Parietal lobe (tissue), 1 donor: ENCODE data around the gene DGKA. TPM values are rescaled to one million over a fixed set of nuclear protein-coding genes. Genes with fewer than 3 reads are reported as not detected.

Source experiments
- total RNA-seq: library from RNA; depleted of rRNA; stranded (reverse); fragments of >200 nt; gene quantifications from one replicate; pipeline ENCODE4 v1.2.3, GENCODE V29; 2014

The DGKA gene
- total RNA-seq, result 13.5 TPM

GRCh38 chr12:55930771-55931316, at the start of gene DGKA:
Gene DGKA (plus strand): TSS chr12:55931162. CDS start chr12:55936504, 5,342 bp downstream.

GRCh38 chr12:55927588-55928502, 3.1 kb upstream of the DGKA start, which contains the start of gene PYM1:
Gene PYM1 (minus strand): TSS chr12:55927894. CDS start chr12:55927761, 133 bp downstream.

GRCh38 chr12:55965941-55966407, 35.0 kb downstream of the DGKA start, which contains the start of gene PMEL:
Gene PMEL (minus strand): TSS chr12:55966042. CDS start chr12:55966011, 31 bp downstream.

GRCh38 chr12:55966408-55967281, 35.7 kb downstream of the DGKA start, which contains the start of gene CDK2:
Gene CDK2 (plus strand): TSS chr12:55966830. CDS start chr12:55967009, 179 bp downstream.

GRCh38 chr12:55973599-55974307, 42.8 kb downstream of the DGKA start, which contains the start of gene RAB5B:
Gene RAB5B (plus strand): TSS chr12:55974078. CDS start chr12:55986961, 12,883 bp downstream.

GRCh38 chr12:55996715-55997534, 66.0 kb downstream of the DGKA start, which contains the start of gene SUOX:
Gene SUOX (plus strand): TSS chr12:55997276. CDS start chr12:56002222, 4,946 bp downstream.

Other genes starting within 250 kb of the DGKA start
- 11.6 TPM for gene ITGA7, start 223.3 kb upstream of the DGKA start, total RNA-seq
- 22.8 TPM for gene BLOC1S1, start 215.1 kb upstream of the DGKA start, total RNA-seq
- gene RDH5, start 210.8 kb upstream of the DGKA start, total RNA-seq, result 9.1 TPM
- 119 TPM for gene CD63, start 202.2 kb upstream of the DGKA start, total RNA-seq
- gene GDF11, start 188.0 kb upstream of the DGKA start, total RNA-seq, result 11.0 TPM
- 84.2 TPM for gene SARNP, start 113.4 kb upstream of the DGKA start, total RNA-seq
- gene ORMDL2, start 113.1 kb upstream of the DGKA start, total RNA-seq, result 5.9 TPM
- gene DNAJC14, start 101.6 kb upstream of the DGKA start, total RNA-seq, result 31.9 TPM
- gene MMP19, start 88.2 kb upstream of the DGKA start, total RNA-seq, result not detected
- 14.4 TPM for gene PYM1, start 3.3 kb upstream of the DGKA start, total RNA-seq
- not detected for gene PMEL, start 34.9 kb downstream of the DGKA start, total RNA-seq
- 10.6 TPM for gene CDK2, start 35.7 kb downstream of the DGKA start, total RNA-seq
- gene RAB5B, start 42.9 kb downstream of the DGKA start, total RNA-seq, result 62.0 TPM
- gene SUOX, start 66.1 kb downstream of the DGKA start, total RNA-seq, result 11.9 TPM
- 8.5 TPM for gene IKZF4, start 89.9 kb downstream of the DGKA start, total RNA-seq
- gene RPS26, start 110.8 kb downstream of the DGKA start, total RNA-seq, result 22.8 TPM
- 3.4 TPM for gene ERBB3, start 149.0 kb downstream of the DGKA start, total RNA-seq
- 91.7 TPM for gene PA2G4, start 173.4 kb downstream of the DGKA start, total RNA-seq
- gene RPL41, start 185.5 kb downstream of the DGKA start, total RNA-seq, result 1,201 TPM
- 12.8 TPM for gene ZC3H10, start 187.1 kb downstream of the DGKA start, total RNA-seq
- gene ESYT1, start 197.1 kb downstream of the DGKA start, total RNA-seq, result 24.4 TPM
- 91.1 TPM for gene MYL6B, start 221.4 kb downstream of the DGKA start, total RNA-seq
- gene MYL6, start 227.2 kb downstream of the DGKA start, total RNA-seq, result 311 TPM